ENCODE results near the gene SCAMP5. TPM values are rescaled to one million over a fixed set of nuclear protein-coding genes. Genes with fewer than 3 reads are reported as not detected.

Gene SCAMP5
- total RNA-seq, 4 donors from 2014 or later, result 0.47 TPM; not detected in 3

- no peak overlapping the region for H3K4me3 ChIP-seq
- DNase-seq (no peak), ATAC-seq (no peak)
- TF ChIP-seq CTCF (IDR thresholded peaks at IDR 0.05 in 4 of 5, conservative IDR thresholded peaks at IDR 0.05 in 1 of 5), result no peak
- no peak for TF ChIP-seq POLR2A (IDR thresholded peaks at IDR 0.05)
- no peaks in the 10 kb centered on the region for H3K27me3 ChIP-seq
- H3K27ac ChIP-seq, result no peak overlapping the region
- peaks cover 10 to 17% of the 10 kb centered on the region in 2 donors for H3K4me1 ChIP-seq
- intact Hi-C loops (cut with DNase I; ENCODE audit: low total_unique reads), result no loop called here
- in situ Hi-C loops (cut with MboI; ENCODE audit: low sequenced_read_pairs in 4 of 4), result no loop called here
- no peaks in the 10 kb centered on the region for H3K36me3 ChIP-seq
- H3K9me3 ChIP-seq, result no peaks in the 10 kb centered on the region
Measured at GRCh38 chr15:75053748-75054125, 58.4 kb downstream of the SCAMP5 start.

GRCh38 chr15:75054172-75054897 lies 59.0 kb downstream of the SCAMP5 start:
- no peak for TF ChIP-seq POLR2A (IDR thresholded peaks at IDR 0.05)
- intact Hi-C loops (cut with DNase I; ENCODE audit: low total_unique reads), result no loop called here
- DNase-seq (no peak), ATAC-seq (no peak)
- no peak overlapping the region for H3K4me3 ChIP-seq
- no peaks in the 10 kb centered on the region for H3K9me3 ChIP-seq
- H3K27ac ChIP-seq, result no peak overlapping the region
- no peaks in the 10 kb centered on the region for H3K27me3 ChIP-seq
- H3K36me3 ChIP-seq, result no peaks in the 10 kb centered on the region
- peaks cover 4 to 11% of the 10 kb centered on the region in 2 donors for H3K4me1 ChIP-seq
- in situ Hi-C loops (cut with MboI; ENCODE audit: low sequenced_read_pairs in 4 of 4), result no loop called here

GRCh38 chr15:75056036-75056435 lies 60.7 kb downstream of the SCAMP5 start:
- ATAC-seq, result no peak
- intact Hi-C loops (cut with DNase I; ENCODE audit: low total_unique reads) (no loop called here), in situ Hi-C loops (cut with MboI; ENCODE audit: low sequenced_read_pairs in 4 of 4) (no loop called here)
- no peak overlapping the region for H3K4me3 ChIP-seq
- DNase-seq, result no peak
- no peaks in the 10 kb centered on the region for H3K9me3 ChIP-seq
- H3K27ac ChIP-seq, result no peak overlapping the region
- no peaks in the 10 kb centered on the region for H3K36me3 ChIP-seq
- no peaks in the 10 kb centered on the region for H3K4me1 ChIP-seq
- no peak for TF ChIP-seq POLR2A (IDR thresholded peaks at IDR 0.05)
- TF ChIP-seq CTCF (IDR thresholded peaks at IDR 0.05 in 4 of 5, conservative IDR thresholded peaks at IDR 0.05 in 1 of 5), result no peak
- no peaks in the 10 kb centered on the region for H3K27me3 ChIP-seq

- Histone ChIP-seq H3K4me1 (no peaks in the 10 kb centered on the region), H3K36me3 (no peaks in the 10 kb centered on the region), H3K27me3 (no peaks in the 10 kb centered on the region), H3K9me3 (no peaks in the 10 kb centered on the region), H3K4me3 (no peak overlapping the region), H3K27ac (no peak overlapping the region)
- no peak for TF ChIP-seq CTCF (IDR thresholded peaks at IDR 0.05 in 4 of 5, conservative IDR thresholded peaks at IDR 0.05 in 1 of 5)
- no peak for TF ChIP-seq POLR2A (IDR thresholded peaks at IDR 0.05)
- ATAC-seq (no peak), DNase-seq (no peak)
- intact Hi-C loops (cut with DNase I; ENCODE audit: low total_unique reads), result no loop called here
- in situ Hi-C loops (cut with MboI; ENCODE audit: low sequenced_read_pairs in 4 of 4), result no loop called here
Measured at GRCh38 chr15:75058127-75058905, 63.0 kb downstream of the SCAMP5 start.

- Histone ChIP-seq H3K4me3 (no peak overlapping the region), H3K4me1 (no peaks in the 10 kb centered on the region), H3K27ac (no peak overlapping the region), H3K36me3 (no peaks in the 10 kb centered on the region), H3K27me3 (no peaks in the 10 kb centered on the region), H3K9me3 (no peaks in the 10 kb centered on the region)
- intact Hi-C loops (cut with DNase I; ENCODE audit: low total_unique reads), result no loop called here
- ATAC-seq (no peak), DNase-seq (no peak)
- TF ChIP-seq CTCF (IDR thresholded peaks at IDR 0.05 in 4 of 5, conservative IDR thresholded peaks at IDR 0.05 in 1 of 5), result no peak
- TF ChIP-seq POLR2A (IDR thresholded peaks at IDR 0.05), result no peak
- in situ Hi-C loops (cut with MboI; ENCODE audit: low sequenced_read_pairs in 4 of 4), result no loop called here
Measured at GRCh38 chr15:75059607-75060006, 64.2 kb downstream of the SCAMP5 start.
